Mesodermal cell (in vitro differentiated cells): ENCODE results near the gene HK1.

Experiments
- H3K27ac ChIP-seq: 2 replicates; pipeline ENCODE4 v1.7.0; 2013; ENCODE audit warnings: mild to moderate bottlenecking, low read depth, low read length, moderate library complexity; ENCODE audit not compliant: severe bottlenecking
- H3K36me3 ChIP-seq: 2 replicates; pipeline ENCODE4 v1.7.1; 2013; ENCODE audit warnings: mild to moderate bottlenecking, low read length, moderate library complexity; ENCODE audit not compliant: control insufficient read depth, insufficient read depth
- H3K4me1 ChIP-seq: one replicate; pipeline ENCODE4 v1.7.1; 2013; ENCODE audit warnings: mild to moderate bottlenecking, low read length; ENCODE audit not compliant: insufficient read depth, control insufficient read depth, poor library complexity, severe bottlenecking
- H3K4me3 ChIP-seq: 2 replicates; pipeline ENCODE4 v1.7.0; 2013; ENCODE audit warnings: low read length, control low read depth, mild to moderate bottlenecking; ENCODE audit not compliant: insufficient read depth, poor library complexity, severe bottlenecking; ENCODE audit errors: extremely low read depth
- H3K9me3 ChIP-seq: 2 replicates; pipeline ENCODE4 v1.7.1; 2013; ENCODE audit warnings: mild to moderate bottlenecking, low read length, moderate library complexity; ENCODE audit not compliant: control insufficient read depth
- WGBS, 2 experiments: methylation state at CpG; one replicate each; pipeline ENCODE4 v1.1.5; 2013; ENCODE audit warnings: missing lambda C conversion rate in 2 of 2; ENCODE audit not compliant: insufficient coverage in 2 of 2; 5-methylcytosine and 5-hydroxymethylcytosine counted together

The HK1 gene

GRCh38 chr10:69336952-69337295, 58.6 kb downstream of the HK1 start:
- WGBS, 2 experiments: 100% methylated on average over 1 of the region's 2 CpGs; no CpG with 5 or more reads in 1 of the 2 experiments
- Histone ChIP-seq H3K4me1 (peaks cover 64% of the 10 kb centered on the region), H3K27ac (peak overlapping the region; percentile 0), H3K4me3 (no peak overlapping the region), H3K9me3 (no peaks in the 10 kb centered on the region), H3K36me3 (peaks cover 6% of the 10 kb centered on the region)

- H3K27ac ChIP-seq: peak overlapping the region; percentile 0
These were observed 59.2 kb downstream of the HK1 start for GRCh38 chr10:69337296-69338132.

GRCh38 chr10:69338133-69338456, 59.8 kb downstream of the HK1 start:
- Histone ChIP-seq H3K27ac (no peak overlapping the region), H3K4me1 (peaks cover 53% of the 10 kb centered on the region), H3K4me3 (no peak overlapping the region), H3K9me3 (no peaks in the 10 kb centered on the region), H3K36me3 (no peaks in the 10 kb centered on the region)
- WGBS, 2 experiments: 90% methylated on average over 2 to 6 of the region's 8 CpGs

More at GRCh38 chr10:69337296-69338132, 59.2 kb downstream of the HK1 start:
- no peak overlapping the region for H3K4me3 ChIP-seq
- peaks cover 58% of the 10 kb centered on the region for H3K4me1 ChIP-seq
- 69 to 80% methylated on average over 10 to 14 of the region's 16 CpGs for WGBS, 2 experiments
- no peaks in the 10 kb centered on the region for H3K36me3 ChIP-seq
- no peaks in the 10 kb centered on the region for H3K9me3 ChIP-seq

- peaks cover 46% of the 10 kb centered on the region for H3K4me1 ChIP-seq
These were observed 60.5 kb downstream of the HK1 start for GRCh38 chr10:69338547-69339450.

GRCh38 chr10:69340695-69341094, 62.4 kb downstream of the HK1 start:
- no peak overlapping the region for H3K4me3 ChIP-seq
- 90 to 97% methylated on average over 8 to 9 of the region's 9 CpGs for WGBS, 2 experiments
- peaks cover 25% of the 10 kb centered on the region for H3K36me3 ChIP-seq
- H3K4me1 ChIP-seq: peaks cover 39% of the 10 kb centered on the region
- H3K27ac ChIP-seq: no peak overlapping the region
- no peaks in the 10 kb centered on the region for H3K9me3 ChIP-seq

More at GRCh38 chr10:69338547-69339450, 60.5 kb downstream of the HK1 start:
- H3K27ac ChIP-seq: no peak overlapping the region
- WGBS, 2 experiments: 88 to 92% methylated on average over 8 of the region's 9 CpGs
- peaks cover 6% of the 10 kb centered on the region for H3K36me3 ChIP-seq
- no peak overlapping the region for H3K4me3 ChIP-seq
- H3K9me3 ChIP-seq: no peaks in the 10 kb centered on the region

GRCh38 chr10:69343905-69344304, 65.6 kb downstream of the HK1 start:
- peaks cover 45% of the 10 kb centered on the region for H3K36me3 ChIP-seq
- H3K9me3 ChIP-seq: no peaks in the 10 kb centered on the region
- no peak overlapping the region for H3K4me3 ChIP-seq
- peaks cover 22% of the 10 kb centered on the region for H3K4me1 ChIP-seq
- no peak overlapping the region for H3K27ac ChIP-seq
- 90 to 96% methylated on average over 2 to 4 of the region's 4 CpGs for WGBS, 2 experiments

GRCh38 chr10:69344591-69345252, 66.4 kb downstream of the HK1 start:
- no peak overlapping the region for H3K4me3 ChIP-seq
- peaks cover 14% of the 10 kb centered on the region for H3K4me1 ChIP-seq
- H3K27ac ChIP-seq: no peak overlapping the region
- no peaks in the 10 kb centered on the region for H3K9me3 ChIP-seq
- WGBS, 2 experiments: 83 to 90% methylated on average over 11 to 12 of the region's 13 CpGs
- H3K36me3 ChIP-seq: peaks cover 53% of the 10 kb centered on the region

GRCh38 chr10:69345402-69345801, 67.1 kb downstream of the HK1 start:
- Histone ChIP-seq H3K27ac (no peak overlapping the region), H3K9me3 (no peaks in the 10 kb centered on the region), H3K36me3 (peaks cover 60% of the 10 kb centered on the region), H3K4me1 (peaks cover 14% of the 10 kb centered on the region), H3K4me3 (no peak overlapping the region)
- 69 to 83% methylated on average over 1 to 2 of the region's 2 CpGs for WGBS, 2 experiments

- no peaks in the 10 kb centered on the region for H3K9me3 ChIP-seq
- H3K4me1 ChIP-seq: peaks cover 14% of the 10 kb centered on the region
- no peak overlapping the region for H3K27ac ChIP-seq
- peaks cover 64% of the 10 kb centered on the region for H3K36me3 ChIP-seq
- WGBS, 2 experiments: 65 to 80% methylated on average over 4 to 7 of the region's 8 CpGs
- H3K4me3 ChIP-seq: no peak overlapping the region
These were observed 67.7 kb downstream of the HK1 start for GRCh38 chr10:69345890-69346474.

- no peak overlapping the region for H3K4me3 ChIP-seq
- no peaks in the 10 kb centered on the region for H3K9me3 ChIP-seq
- 97% methylated on average over 5 of the region's 5 CpGs; no CpG with 5 or more reads in 1 of the 2 experiments for WGBS, 2 experiments
- no peak overlapping the region for H3K27ac ChIP-seq
- peaks cover 64% of the 10 kb centered on the region for H3K36me3 ChIP-seq
- peaks cover 14% of the 10 kb centered on the region for H3K4me1 ChIP-seq
These were observed 68.5 kb downstream of the HK1 start for GRCh38 chr10:69346776-69347175.
